ENCODE results near the gene CEP72. TPM values are rescaled to one million over a fixed set of nuclear protein-coding genes. Genes with fewer than 3 reads are reported as not detected.

CEP72 gene
- polyA plus RNA-seq, 1 donor (not counting 4 experiments of a cell fraction or from before 2014, with no cell fraction given) = 4.5 TPM

GRCh38 chr5:602466-603035 lies 9.6 kb upstream of the CEP72 start:
- Histone ChIP-seq H3K27me3 (ENCODE audit: control insufficient read depth, extremely low read depth, insufficient read depth, low read length) (peaks cover 10% of the 10 kb centered on the region), H3K9me1 (ENCODE audit: control insufficient read depth, extremely low read depth, insufficient read depth, low read length) (no peaks in the 10 kb centered on the region), H2AFZ (ENCODE audit: control insufficient read depth, low read length) (no peak overlapping the region), H3K9ac (ENCODE audit: control insufficient read depth, extremely low read depth, insufficient read depth, low read length) (no peak overlapping the region), H3K4me2 (ENCODE audit: control insufficient read depth, extremely low read depth, insufficient read depth, low read depth, low read length) (no peak overlapping the region), H3K36me3 (ENCODE audit: control insufficient read depth in 2 of 2, extremely low read depth in 1 of 2, insufficient read depth in 2 of 2, low read length in 2 of 2) (no peaks in the 10 kb centered on the region), H3K79me2 (ENCODE audit: control insufficient read depth, insufficient read depth, low read length) (no peaks in the 10 kb centered on the region), H3K4me3 (ENCODE audit: control insufficient read depth in 2 of 3, extremely low read depth in 1 of 3, insufficient read depth in 2 of 3, low read depth in 1 of 3, low read length in 3 of 3) (no peak overlapping the region), H3K27ac (ENCODE audit: control insufficient read depth, insufficient read depth, low read length) (no peak overlapping the region), H4K20me1 (ENCODE audit: control insufficient read depth, extremely low read depth, insufficient read depth, low read length) (no peaks in the 10 kb centered on the region), H3K9me3 (ENCODE audit: control insufficient read depth, low read depth, low read length) (no peaks in the 10 kb centered on the region), H3K4me1 (ENCODE audit: control insufficient read depth, extremely low read depth, insufficient read depth, low read length) (no peaks in the 10 kb centered on the region)
- no peak for TF ChIP-seq EZH2 (IDR thresholded peaks at IDR 0.05; ENCODE audit: low read length)
- no peak for TF ChIP-seq CTCF (optimal IDR thresholded peaks at IDR 0.05 in 1 of 3, IDR thresholded peaks at IDR 0.05 in 1 of 3, conservative IDR thresholded peaks at IDR 0.05 in 1 of 3; ENCODE audit: extremely low read depth in 1 of 3, insufficient read depth in 2 of 3, low read length in 3 of 3)
- dilution Hi-C loops (cut with MboI; ENCODE audit: extremely low pct_ligation_motif_present, low sequenced_read_pairs) = no loop called here
- FAIRE-seq (no peak), DNase-seq (ENCODE audit: low read depth, low spot score) (no peak)

GRCh38 chr5:603081-603998 lies 8.8 kb upstream of the CEP72 start:
- Histone ChIP-seq H3K4me3 (ENCODE audit: control insufficient read depth in 2 of 3, extremely low read depth in 1 of 3, insufficient read depth in 2 of 3, low read depth in 1 of 3, low read length in 3 of 3) (no peak overlapping the region), H3K9ac (ENCODE audit: control insufficient read depth, extremely low read depth, insufficient read depth, low read length) (no peak overlapping the region), H3K9me3 (ENCODE audit: control insufficient read depth, low read depth, low read length) (no peaks in the 10 kb centered on the region), H3K79me2 (ENCODE audit: control insufficient read depth, insufficient read depth, low read length) (no peaks in the 10 kb centered on the region), H3K27me3 (ENCODE audit: control insufficient read depth, extremely low read depth, insufficient read depth, low read length) (peaks cover 8% of the 10 kb centered on the region), H4K20me1 (ENCODE audit: control insufficient read depth, extremely low read depth, insufficient read depth, low read length) (no peaks in the 10 kb centered on the region), H3K27ac (ENCODE audit: control insufficient read depth, insufficient read depth, low read length) (no peak overlapping the region), H3K4me1 (ENCODE audit: control insufficient read depth, extremely low read depth, insufficient read depth, low read length) (no peaks in the 10 kb centered on the region), H3K4me2 (ENCODE audit: control insufficient read depth, extremely low read depth, insufficient read depth, low read depth, low read length) (no peak overlapping the region), H3K36me3 (ENCODE audit: control insufficient read depth in 2 of 2, extremely low read depth in 1 of 2, insufficient read depth in 2 of 2, low read length in 2 of 2) (no peaks in the 10 kb centered on the region), H3K9me1 (ENCODE audit: control insufficient read depth, extremely low read depth, insufficient read depth, low read length) (no peaks in the 10 kb centered on the region), H2AFZ (ENCODE audit: control insufficient read depth, low read length) (no peak overlapping the region)
- DNase-seq (ENCODE audit: low read depth, low spot score) (no peak), FAIRE-seq (no peak)
- TF ChIP-seq CTCF (optimal IDR thresholded peaks at IDR 0.05 in 1 of 3, IDR thresholded peaks at IDR 0.05 in 1 of 3, conservative IDR thresholded peaks at IDR 0.05 in 1 of 3; ENCODE audit: extremely low read depth in 1 of 3, insufficient read depth in 2 of 3, low read length in 3 of 3) (no peak), EZH2 (IDR thresholded peaks at IDR 0.05; ENCODE audit: low read length) (no peak)
- dilution Hi-C loops (cut with MboI; ENCODE audit: extremely low pct_ligation_motif_present, low sequenced_read_pairs) = no loop called here

All from keratinocyte (primary cell).